ENCODE results near the gene FXR2. TPM values are rescaled to one million over a fixed set of nuclear protein-coding genes. Genes with fewer than 3 reads are reported as not detected.

FXR2 gene
- total and polyA plus RNA-seq, 8 donors = 30.6 to 47.5 (median 37.0) TPM

GRCh38 chr17:7552621-7553051 lies 62.1 kb downstream of the FXR2 start:
- peak; percentile 23 for ATAC-seq
- intact Hi-C loops (cut with DNase I) = no loop called here
- peak in 1 of 4 donors; percentile 47 for DNase-seq
- Histone ChIP-seq H3K4me3 (no peak overlapping the region), H3K36me3 (peaks cover 0 to 7% of the 10 kb centered on the region in 2 donors), H3K27ac (peak overlapping the region; percentile 48 to 82), H3K27me3 (no peaks in the 10 kb centered on the region), H3K4me1 (peaks cover 14 to 70% of the 10 kb centered on the region in 2 donors), H3K9me3 (no peaks in the 10 kb centered on the region)
- TF ChIP-seq, protein P1, sequence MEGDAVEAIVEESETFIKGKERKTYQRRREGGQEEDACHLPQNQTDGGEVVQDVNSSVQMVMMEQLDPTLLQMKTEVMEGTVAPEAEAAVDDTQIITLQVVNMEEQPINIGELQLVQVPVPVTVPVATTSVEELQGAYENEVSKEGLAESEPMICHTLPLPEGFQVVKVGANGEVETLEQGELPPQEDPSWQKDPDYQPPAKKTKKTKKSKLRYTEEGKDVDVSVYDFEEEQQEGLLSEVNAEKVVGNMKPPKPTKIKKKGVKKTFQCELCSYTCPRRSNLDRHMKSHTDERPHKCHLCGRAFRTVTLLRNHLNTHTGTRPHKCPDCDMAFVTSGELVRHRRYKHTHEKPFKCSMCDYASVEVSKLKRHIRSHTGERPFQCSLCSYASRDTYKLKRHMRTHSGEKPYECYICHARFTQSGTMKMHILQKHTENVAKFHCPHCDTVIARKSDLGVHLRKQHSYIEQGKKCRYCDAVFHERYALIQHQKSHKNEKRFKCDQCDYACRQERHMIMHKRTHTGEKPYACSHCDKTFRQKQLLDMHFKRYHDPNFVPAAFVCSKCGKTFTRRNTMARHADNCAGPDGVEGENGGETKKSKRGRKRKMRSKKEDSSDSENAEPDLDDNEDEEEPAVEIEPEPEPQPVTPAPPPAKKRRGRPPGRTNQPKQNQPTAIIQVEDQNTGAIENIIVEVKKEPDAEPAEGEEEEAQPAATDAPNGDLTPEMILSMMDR (IDR thresholded peaks at IDR 0.05) = no peak

- H3K4me3 ChIP-seq = no peak overlapping the region
- TF ChIP-seq, protein P1 (IDR thresholded peaks at IDR 0.05) = no peak
- DNase-seq = no peak
These were observed 63.3 kb downstream of the FXR2 start for GRCh38 chr17:7551396-7551795.

DNA sequence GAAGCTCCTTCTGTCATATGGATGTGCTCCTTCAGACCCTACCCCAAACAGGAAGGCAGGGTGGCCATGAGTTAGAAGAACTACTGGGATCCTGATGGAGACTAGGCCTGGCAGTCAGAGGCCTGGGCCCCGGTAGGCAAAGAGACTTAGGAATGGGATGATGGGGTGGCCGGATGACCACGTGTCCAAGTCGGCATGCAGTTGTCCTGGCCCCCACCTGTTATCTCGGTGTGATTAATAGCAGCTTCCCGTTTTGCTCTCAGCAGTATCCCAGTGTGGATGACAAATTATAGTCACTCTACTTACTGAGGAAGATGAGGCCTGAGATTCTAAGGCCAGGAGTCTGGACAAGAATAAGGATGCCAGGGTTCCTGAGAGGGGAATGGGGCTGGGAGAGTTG lies 64.4 kb downstream of the FXR2 start:
- no peak for ATAC-seq
- H3K4me3 ChIP-seq = peak overlapping the region in 1 of 2 donors; percentile 78

More at GRCh38 chr17:7551396-7551795, 63.3 kb downstream of the FXR2 start:
- Histone ChIP-seq H3K27ac (peak overlapping the region in 1 of 2 donors; percentile 82), H3K27me3 (no peaks in the 10 kb centered on the region), H3K4me1 (peaks cover 6 to 61% of the 10 kb centered on the region in 2 donors), H3K9me3 (no peaks in the 10 kb centered on the region), H3K36me3 (peaks cover 0 to 7% of the 10 kb centered on the region in 2 donors)
- intact Hi-C loops (cut with DNase I) = no loop called here
- no peak for ATAC-seq

GRCh38 chr17:7549401-7550055 lies 65.2 kb downstream of the FXR2 start:
- ATAC-seq = peak; percentile 72
- Histone ChIP-seq H3K9me3 (no peaks in the 10 kb centered on the region), H3K27me3 (no peaks in the 10 kb centered on the region), H3K27ac (peak overlapping the region; percentile 86), H3K4me3 (peak overlapping the region; percentile 55 to 78), H3K4me1 (peaks cover 6 to 55% of the 10 kb centered on the region in 2 donors), H3K36me3 (peaks cover 0 to 7% of the 10 kb centered on the region in 2 donors)
- TF ChIP-seq, protein P1 (IDR thresholded peaks at IDR 0.05) = no peak
- intact Hi-C loops (cut with DNase I) = no loop called here
- peak in 1 of 4 donors; percentile 44 for DNase-seq

More for the DNA sequence above, 64.4 kb downstream of the FXR2 start:
- DNase-seq = no peak
- Histone ChIP-seq H3K27ac (peak overlapping the region in 1 of 2 donors; percentile 86), H3K9me3 (no peaks in the 10 kb centered on the region), H3K27me3 (no peaks in the 10 kb centered on the region), H3K36me3 (peaks cover 0 to 7% of the 10 kb centered on the region in 2 donors), H3K4me1 (peaks cover 6 to 57% of the 10 kb centered on the region in 2 donors)
- intact Hi-C loops (cut with DNase I) = no loop called here
- TF ChIP-seq, protein P1 (IDR thresholded peaks at IDR 0.05) = no peak

DNA sequence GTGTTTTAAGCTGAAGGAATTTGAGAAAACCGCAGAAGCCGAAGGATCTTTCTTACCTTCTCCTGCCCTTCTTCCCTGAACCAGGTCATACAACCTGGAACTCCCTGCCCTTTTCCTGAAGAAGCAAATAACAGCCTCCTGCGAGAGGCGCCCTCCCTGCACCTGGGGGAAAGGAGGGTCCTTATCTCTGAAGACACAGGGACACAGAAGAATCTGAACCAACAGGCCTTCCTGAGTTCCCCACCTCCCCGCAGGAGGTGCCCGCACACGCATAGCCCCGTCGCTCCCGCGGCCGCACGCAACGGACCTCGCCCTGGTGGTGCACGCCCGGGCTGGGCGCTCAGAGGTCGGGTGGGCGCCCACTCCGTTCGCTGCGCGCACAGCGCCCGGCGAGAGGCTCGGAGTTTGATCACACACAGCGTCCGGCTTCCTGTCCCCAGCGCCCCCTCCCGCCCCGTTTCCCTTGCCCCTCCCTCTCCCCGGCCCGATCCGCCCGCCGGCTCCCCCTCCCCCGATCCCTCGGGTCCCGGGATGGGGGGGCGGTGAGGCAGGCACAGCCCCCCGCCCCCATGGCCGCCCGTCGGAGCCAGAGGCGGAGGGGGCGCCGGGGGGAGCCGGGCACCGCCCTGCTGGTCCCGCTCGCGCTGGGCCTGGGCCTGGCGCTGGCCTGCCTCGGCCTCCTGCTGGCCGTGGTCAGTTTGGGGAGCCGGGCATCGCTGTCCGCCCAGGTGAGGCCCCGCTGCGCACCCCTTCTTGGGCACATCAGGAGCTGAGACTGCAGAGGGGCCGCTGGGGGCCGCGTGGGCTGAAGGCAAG lies 65.9 kb downstream of the FXR2 start, which contains the start of gene TNFSF12:
TNFSF12 (plus strand) TSS at position 474 of the 816 bp plus-strand sequence; CDS start at position 570, 96 bp downstream.
- TF ChIP-seq, protein P1 (IDR thresholded peaks at IDR 0.05) = peak; percentile 5 to 16
- H3K9me3 ChIP-seq = no peaks in the 10 kb centered on the region
- intact Hi-C loops (cut with DNase I) = no loop called here

More for the DNA sequence above, 65.9 kb downstream of the FXR2 start, which contains the start of gene TNFSF12:
- DNase-seq (peak; percentile 19 to 89 (median 70)), ATAC-seq (peak; percentile 85)
- Histone ChIP-seq H3K27ac (peak within 1 kb of the TSS; percentile 86), H3K36me3 (peaks cover 0 to 7% of the 10 kb centered on the region in 2 donors), H3K27me3 (no peaks in the 10 kb centered on the region), H3K4me1 (peaks cover 6 to 51% of the 10 kb centered on the region in 2 donors), H3K4me3 (peak within 1 kb of the TSS; percentile 55 to 78)

All from left lung (tissue), 10 donors.